ENCODE data around the gene C3orf52.

C3orf52 gene

DNA sequence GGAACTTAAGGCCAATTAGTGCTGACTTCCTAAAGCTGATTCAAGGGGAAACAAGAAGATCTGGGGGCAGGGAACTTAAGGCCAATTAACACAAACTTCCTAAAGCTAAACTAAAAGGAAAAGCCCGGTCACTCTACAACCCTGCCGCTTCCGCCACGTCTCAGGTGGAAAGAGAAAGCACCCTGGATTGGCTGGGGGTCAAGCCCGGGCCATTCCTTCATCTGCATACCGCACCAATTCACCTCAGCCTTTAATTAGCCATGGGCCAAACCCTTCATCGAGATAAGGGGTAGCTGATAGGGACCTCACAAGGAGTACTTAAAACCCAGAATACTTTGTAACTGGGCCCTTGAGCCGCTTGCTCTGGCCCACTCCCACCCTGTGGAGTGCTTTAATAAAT is 37.3 kb upstream of the C3orf52 start:
- Histone ChIP-seq H3K4me3 (replicated peaks; ENCODE audit: insufficient read depth, low read length) (no peak overlapping the region), H3K27ac (replicated peaks) (no peak overlapping the region), H3K27me3 (ENCODE audit: insufficient read depth, poor library complexity, severe bottlenecking) (no peaks in the 10 kb centered on the region)
- TF ChIP-seq, protein P1, sequence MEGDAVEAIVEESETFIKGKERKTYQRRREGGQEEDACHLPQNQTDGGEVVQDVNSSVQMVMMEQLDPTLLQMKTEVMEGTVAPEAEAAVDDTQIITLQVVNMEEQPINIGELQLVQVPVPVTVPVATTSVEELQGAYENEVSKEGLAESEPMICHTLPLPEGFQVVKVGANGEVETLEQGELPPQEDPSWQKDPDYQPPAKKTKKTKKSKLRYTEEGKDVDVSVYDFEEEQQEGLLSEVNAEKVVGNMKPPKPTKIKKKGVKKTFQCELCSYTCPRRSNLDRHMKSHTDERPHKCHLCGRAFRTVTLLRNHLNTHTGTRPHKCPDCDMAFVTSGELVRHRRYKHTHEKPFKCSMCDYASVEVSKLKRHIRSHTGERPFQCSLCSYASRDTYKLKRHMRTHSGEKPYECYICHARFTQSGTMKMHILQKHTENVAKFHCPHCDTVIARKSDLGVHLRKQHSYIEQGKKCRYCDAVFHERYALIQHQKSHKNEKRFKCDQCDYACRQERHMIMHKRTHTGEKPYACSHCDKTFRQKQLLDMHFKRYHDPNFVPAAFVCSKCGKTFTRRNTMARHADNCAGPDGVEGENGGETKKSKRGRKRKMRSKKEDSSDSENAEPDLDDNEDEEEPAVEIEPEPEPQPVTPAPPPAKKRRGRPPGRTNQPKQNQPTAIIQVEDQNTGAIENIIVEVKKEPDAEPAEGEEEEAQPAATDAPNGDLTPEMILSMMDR (IDR thresholded peaks at IDR 0.05; ENCODE audit: insufficient read depth, low read length), result no peak
- TF ChIP-seq GABPA (IDR thresholded peaks at IDR 0.05; ENCODE audit: low read depth) (no peak), POLR2AphosphoS5 (IDR thresholded peaks at IDR 0.05; ENCODE audit: low read depth) (no peak), SPI1 (IDR thresholded peaks at IDR 0.05; ENCODE audit: borderline replicate concordance, low read depth) (no peak)
- TF ChIP-seq, protein P2, sequence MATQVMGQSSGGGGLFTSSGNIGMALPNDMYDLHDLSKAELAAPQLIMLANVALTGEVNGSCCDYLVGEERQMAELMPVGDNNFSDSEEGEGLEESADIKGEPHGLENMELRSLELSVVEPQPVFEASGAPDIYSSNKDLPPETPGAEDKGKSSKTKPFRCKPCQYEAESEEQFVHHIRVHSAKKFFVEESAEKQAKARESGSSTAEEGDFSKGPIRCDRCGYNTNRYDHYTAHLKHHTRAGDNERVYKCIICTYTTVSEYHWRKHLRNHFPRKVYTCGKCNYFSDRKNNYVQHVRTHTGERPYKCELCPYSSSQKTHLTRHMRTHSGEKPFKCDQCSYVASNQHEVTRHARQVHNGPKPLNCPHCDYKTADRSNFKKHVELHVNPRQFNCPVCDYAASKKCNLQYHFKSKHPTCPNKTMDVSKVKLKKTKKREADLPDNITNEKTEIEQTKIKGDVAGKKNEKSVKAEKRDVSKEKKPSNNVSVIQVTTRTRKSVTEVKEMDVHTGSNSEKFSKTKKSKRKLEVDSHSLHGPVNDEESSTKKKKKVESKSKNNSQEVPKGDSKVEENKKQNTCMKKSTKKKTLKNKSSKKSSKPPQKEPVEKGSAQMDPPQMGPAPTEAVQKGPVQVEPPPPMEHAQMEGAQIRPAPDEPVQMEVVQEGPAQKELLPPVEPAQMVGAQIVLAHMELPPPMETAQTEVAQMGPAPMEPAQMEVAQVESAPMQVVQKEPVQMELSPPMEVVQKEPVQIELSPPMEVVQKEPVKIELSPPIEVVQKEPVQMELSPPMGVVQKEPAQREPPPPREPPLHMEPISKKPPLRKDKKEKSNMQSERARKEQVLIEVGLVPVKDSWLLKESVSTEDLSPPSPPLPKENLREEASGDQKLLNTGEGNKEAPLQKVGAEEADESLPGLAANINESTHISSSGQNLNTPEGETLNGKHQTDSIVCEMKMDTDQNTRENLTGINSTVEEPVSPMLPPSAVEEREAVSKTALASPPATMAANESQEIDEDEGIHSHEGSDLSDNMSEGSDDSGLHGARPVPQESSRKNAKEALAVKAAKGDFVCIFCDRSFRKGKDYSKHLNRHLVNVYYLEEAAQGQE (IDR thresholded peaks at IDR 0.05; ENCODE audit: insufficient replicate concordance, low read depth), result no peak
- DNase-seq (ENCODE audit: low read depth in 1 of 2, low spot score in 1 of 2), result no peak

DNA sequence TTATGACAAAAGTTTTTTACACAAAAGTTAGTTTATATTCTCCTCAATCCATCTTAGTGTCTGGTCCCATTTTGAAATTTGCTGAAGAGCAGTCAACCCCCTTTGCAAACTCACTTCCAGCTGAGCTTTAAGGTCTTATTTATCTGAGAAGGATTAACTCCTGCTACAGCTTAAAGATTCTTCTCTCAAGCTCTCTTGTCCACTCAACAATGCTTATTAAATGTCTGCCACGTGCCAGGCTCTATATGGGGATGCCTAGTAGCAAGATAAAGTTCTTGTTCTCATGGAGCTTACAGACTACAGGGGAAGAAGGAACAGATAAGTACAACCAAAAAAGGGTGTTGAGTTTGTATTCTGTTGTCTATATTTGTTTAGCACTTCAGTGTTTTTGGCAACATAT is 33.0 kb upstream of the C3orf52 start:
- DNase-seq (ENCODE audit: low read depth in 1 of 2, low spot score in 1 of 2), result no peak
- Histone ChIP-seq H3K4me3 (replicated peaks; ENCODE audit: insufficient read depth, low read length) (no peak overlapping the region), H3K27me3 (ENCODE audit: insufficient read depth, poor library complexity, severe bottlenecking) (no peaks in the 10 kb centered on the region), H3K27ac (replicated peaks) (no peak overlapping the region)
- TF ChIP-seq GABPA (IDR thresholded peaks at IDR 0.05; ENCODE audit: low read depth) (no peak), POLR2AphosphoS5 (IDR thresholded peaks at IDR 0.05; ENCODE audit: low read depth) (no peak), SPI1 (IDR thresholded peaks at IDR 0.05; ENCODE audit: borderline replicate concordance, low read depth) (no peak)
- TF ChIP-seq, protein P1 (IDR thresholded peaks at IDR 0.05; ENCODE audit: insufficient read depth, low read length), result no peak
- TF ChIP-seq, protein P2 (IDR thresholded peaks at IDR 0.05; ENCODE audit: insufficient replicate concordance, low read depth), result no peak

DNA sequence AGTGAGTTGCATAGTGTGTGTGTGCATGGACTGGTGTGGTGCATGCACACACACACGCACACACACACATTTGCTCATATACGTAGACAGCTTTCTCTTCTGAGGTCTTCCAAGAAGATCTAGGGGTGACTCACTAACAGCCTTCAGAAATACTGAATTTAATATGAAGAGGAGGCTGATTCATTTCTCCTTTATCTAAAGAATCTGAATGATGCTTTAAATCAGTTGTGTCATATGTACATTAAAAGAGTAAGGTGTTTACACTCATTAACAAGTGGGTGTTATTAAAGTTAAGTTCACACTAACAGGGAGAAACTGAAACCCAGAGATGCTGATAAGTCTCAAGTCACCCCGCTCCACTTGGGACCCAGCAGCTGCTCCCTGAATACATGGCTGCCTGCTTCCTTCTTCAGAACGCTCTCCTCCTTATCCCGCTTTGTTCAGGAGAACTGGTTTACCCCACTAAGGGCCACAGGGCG is 29.7 kb upstream of the C3orf52 start:
- no peak overlapping the region for H3K4me3 ChIP-seq (replicated peaks; ENCODE audit: insufficient read depth, low read length)
- no peak overlapping the region for H3K27ac ChIP-seq (replicated peaks)
- TF ChIP-seq GABPA (IDR thresholded peaks at IDR 0.05; ENCODE audit: low read depth) (no peak), SPI1 (IDR thresholded peaks at IDR 0.05; ENCODE audit: borderline replicate concordance, low read depth) (no peak), POLR2AphosphoS5 (IDR thresholded peaks at IDR 0.05; ENCODE audit: low read depth) (no peak)
- TF ChIP-seq, protein P2 (IDR thresholded peaks at IDR 0.05; ENCODE audit: insufficient replicate concordance, low read depth), result no peak
- TF ChIP-seq, protein P1 (IDR thresholded peaks at IDR 0.05; ENCODE audit: insufficient read depth, low read length), result no peak
- no peaks in the 10 kb centered on the region for H3K27me3 ChIP-seq (ENCODE audit: insufficient read depth, poor library complexity, severe bottlenecking)
- DNase-seq (ENCODE audit: low read depth in 1 of 2, low spot score in 1 of 2), result no peak
